Endodermal cell (in vitro differentiated cells): Measurements from ENCODE around the gene STOX2. TPM values are rescaled to one million over a fixed set of nuclear protein-coding genes. Genes with fewer than 3 reads are reported as not detected.

Source experiments
- DNase-seq: peaks from one replicate; pipeline ENCODE4 v3.0.0-alpha.2; 2017
- H3K27ac ChIP-seq: 2 replicates; pipeline ENCODE4 v1.5.1; 2013; ENCODE audit warnings: mild to moderate bottlenecking, low read depth, low read length, moderate library complexity
- H3K27me3 ChIP-seq: 2 replicates; pipeline ENCODE4 v1.6.1; 2013; ENCODE audit warnings: mild to moderate bottlenecking, low read length, moderate library complexity; ENCODE audit not compliant: insufficient read depth, control insufficient read depth, poor library complexity, severe bottlenecking
- H3K36me3 ChIP-seq: 2 replicates; pipeline ENCODE4 v1.7.0; 2013; ENCODE audit warnings: mild to moderate bottlenecking, low read length, moderate library complexity; ENCODE audit not compliant: control insufficient read depth, insufficient read depth
- H3K4me1 ChIP-seq: one replicate; pipeline ENCODE4 v1.7.0; 2013; ENCODE audit warnings: low read length; ENCODE audit not compliant: control insufficient read depth, insufficient read depth
- H3K4me3 ChIP-seq: 2 replicates; pipeline ENCODE4 v1.5.1; 2013; ENCODE audit warnings: mild to moderate bottlenecking, low read length, moderate library complexity
- H3K9ac ChIP-seq: 2 replicates; pipeline ENCODE4 v1.6.1; 2013; ENCODE audit warnings: mild to moderate bottlenecking, low read length, moderate library complexity; ENCODE audit not compliant: poor library complexity, severe bottlenecking; ENCODE audit errors: extremely low read depth
- H3K9me3 ChIP-seq: 2 replicates; pipeline ENCODE4 v1.6.1; 2013; ENCODE audit warnings: mild to moderate bottlenecking, low read length, moderate library complexity; ENCODE audit not compliant: control insufficient read depth
- H3K27ac Mint-ChIP-seq: 2 replicates; pipeline ENCODE4 v1.8.0; 2020; ENCODE audit warnings: mixed read lengths
- H3K27me3 Mint-ChIP-seq: 2 replicates; pipeline ENCODE4 v1.8.0; 2021; ENCODE audit warnings: mild to moderate bottlenecking, mixed read lengths; ENCODE audit not compliant: insufficient read depth
- H3K36me3 Mint-ChIP-seq: 2 replicates; pipeline ENCODE4 v1.8.0; 2020; ENCODE audit warnings: low read depth, mixed read lengths
- H3K4me1 Mint-ChIP-seq: 2 replicates; pipeline ENCODE4 v1.8.0; 2020; ENCODE audit warnings: mixed read lengths
- H3K4me3 Mint-ChIP-seq: 2 replicates; pipeline ENCODE4 v1.8.0; 2020; ENCODE audit warnings: mild to moderate bottlenecking, moderate library complexity, mixed read lengths
- H3K9me3 Mint-ChIP-seq: 2 replicates; pipeline ENCODE4 v1.8.0; 2020; ENCODE audit warnings: mild to moderate bottlenecking, mixed read lengths
- CTCF ChIP-seq: fragments of 200-600 bp; sonication (generic); conservative IDR thresholded peaks from 2 replicates; pipeline ENCODE4 v1.5.0; 2021; ENCODE audit warnings: antibody characterized with exemption, mild to moderate bottlenecking
- WGBS, 2 experiments: methylation state at CpG; one replicate each; pipeline versions ENCODE4 v1.1.5 to v1.1.7; 2013; ENCODE audit warnings: missing lambda C conversion rate in 2 of 2, mixed read lengths in 1 of 2; ENCODE audit not compliant: insufficient coverage in 1 of 2, insufficient read length in 1 of 2; 5-methylcytosine and 5-hydroxymethylcytosine counted together
- total RNA-seq, 2 donors: library from RNA; stranded (reverse); fragmentation: NEBNext Ultra II Directional in 1 of 2; extraction: Animal tissue kit (Norgen Biotek cat#: 25700) in 1 of 2; gene quantifications; 2 replicates in 1 of 2; 3 replicates in 1 of 2; pipeline ENCODE4 v1.2.1, GENCODE V29; 2021

Gene STOX2
- total RNA-seq, 2 donors from 2014 or later = 8.5 to 13.1 TPM

GRCh38 chr4:183870997-183871396 is 34.1 kb upstream of the STOX2 start:
- no peak overlapping the region for H3K27ac ChIP-seq
- H3K9ac ChIP-seq = no peak overlapping the region
- TF ChIP-seq CTCF = no peak
- no peaks in the 10 kb centered on the region for H3K36me3 Mint-ChIP-seq
- no peaks in the 10 kb centered on the region for H3K36me3 ChIP-seq
- H3K27me3 ChIP-seq = no peaks in the 10 kb centered on the region
- no peaks in the 10 kb centered on the region for H3K9me3 ChIP-seq
- H3K4me3 Mint-ChIP-seq = no peak overlapping the region
- WGBS, 2 experiments = 87% methylated on average over 3 of the region's 3 CpGs
- no peaks in the 10 kb centered on the region for H3K4me1 ChIP-seq
- no peaks in the 10 kb centered on the region for H3K4me1 Mint-ChIP-seq
- peaks cover 9% of the 10 kb centered on the region for H3K27me3 Mint-ChIP-seq
- H3K27ac Mint-ChIP-seq = no peak overlapping the region
- no peak overlapping the region for H3K4me3 ChIP-seq
- DNase-seq = no peak
- H3K9me3 Mint-ChIP-seq = no peaks in the 10 kb centered on the region

DNA sequence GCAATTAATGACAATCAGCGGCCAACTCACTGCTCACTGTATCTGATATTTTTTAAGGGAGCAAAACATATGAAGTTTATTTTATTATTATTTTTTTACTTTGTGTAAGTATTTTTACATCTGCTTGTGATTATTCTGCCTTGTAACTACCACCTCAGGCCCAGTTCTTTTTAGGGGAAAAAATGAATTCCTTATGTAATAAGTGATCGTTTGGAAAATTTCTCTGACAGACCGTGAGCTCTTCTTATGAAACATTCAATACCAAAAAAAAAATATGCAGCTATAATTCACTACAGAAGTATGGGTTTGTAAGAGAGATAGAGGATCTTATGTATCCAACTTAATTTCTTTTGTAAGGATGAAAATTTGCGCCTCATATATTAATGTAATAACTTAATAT is 33.5 kb upstream of the STOX2 start:
- H3K4me3 ChIP-seq = no peak overlapping the region
- Mint-ChIP-seq H3K27ac (no peak overlapping the region), H3K27me3 (peaks cover 11% of the 10 kb centered on the region), H3K4me1 (peaks cover 2% of the 10 kb centered on the region), H3K9me3 (no peaks in the 10 kb centered on the region), H3K36me3 (no peaks in the 10 kb centered on the region), H3K4me3 (no peak overlapping the region)
- no peak overlapping the region for H3K27ac ChIP-seq
- no peaks in the 10 kb centered on the region for H3K36me3 ChIP-seq
- H3K4me1 ChIP-seq = no peaks in the 10 kb centered on the region
- 87 to 100% methylated on average over 1 to 2 of the region's 4 CpGs for WGBS, 2 experiments
- no peak for TF ChIP-seq CTCF
- H3K9ac ChIP-seq = no peak overlapping the region
- no peak for DNase-seq
- no peaks in the 10 kb centered on the region for H3K27me3 ChIP-seq
- H3K9me3 ChIP-seq = no peaks in the 10 kb centered on the region

- Histone ChIP-seq H3K27ac (no peak overlapping the region), H3K9me3 (no peaks in the 10 kb centered on the region), H3K9ac (no peak overlapping the region), H3K4me1 (no peaks in the 10 kb centered on the region), H3K27me3 (no peaks in the 10 kb centered on the region), H3K36me3 (no peaks in the 10 kb centered on the region), H3K4me3 (no peak overlapping the region)
- no peak for DNase-seq
- WGBS, 2 experiments = 92 to 98% methylated on average over 5 of the region's 5 CpGs
- Mint-ChIP-seq H3K36me3 (no peaks in the 10 kb centered on the region), H3K4me1 (peaks cover 2% of the 10 kb centered on the region), H3K27me3 (peaks cover 6% of the 10 kb centered on the region), H3K4me3 (no peak overlapping the region), H3K9me3 (no peaks in the 10 kb centered on the region), H3K27ac (no peak overlapping the region)
- TF ChIP-seq CTCF = no peak
These were observed 32.6 kb upstream of the STOX2 start for GRCh38 chr4:183872531-183872930.
